Erythroblast (primary cell): Measurements from ENCODE around the gene KDM1A.

ENCODE experiments used
- GATA1 ChIP-seq: IDR thresholded peaks from 2 replicates; pipeline ENCODE4 v1.6.1; 2011; ENCODE audit warnings: low read depth, mild to moderate bottlenecking, control low read depth, low read length, moderate library complexity
- POLR2A ChIP-seq: IDR thresholded peaks from 2 replicates; pipeline ENCODE4 v1.6.1; 2011; ENCODE audit warnings: mild to moderate bottlenecking, low read length

- no peak for TF ChIP-seq POLR2A
- TF ChIP-seq GATA1, result no peak
Measured at GRCh38 chr1:23114424-23115079, 95.3 kb downstream of the KDM1A start.
